Keratinocyte (primary cell): ENCODE results near the gene EYS.

Experiments used
- CTCF ChIP-seq, 3 experiments: IDR thresholded peaks in 1 of 3; conservative IDR thresholded peaks in 1 of 3; optimal IDR thresholded peaks in 1 of 3; 2 replicates in 2 of 3; 3 replicates in 1 of 3; pipeline versions ENCODE3 to v1.5.1; 2011; ENCODE audit warnings: low read length in 3 of 3, mild to moderate bottlenecking in 3 of 3, moderate library complexity in 2 of 3, control low read depth in 1 of 3, inconsistent platforms in 1 of 3; ENCODE audit not compliant: insufficient read depth in 2 of 3; ENCODE audit errors: extremely low read depth in 1 of 3
- EZH2 ChIP-seq: IDR thresholded peaks from one replicate; pipeline ENCODE4 v1.6.1; 2012; ENCODE audit warnings: inconsistent platforms, mild to moderate bottlenecking, low read length, moderate library complexity

- TF ChIP-seq CTCF (optimal IDR thresholded peaks at IDR 0.05 in 1 of 3, IDR thresholded peaks at IDR 0.05 in 1 of 3, conservative IDR thresholded peaks at IDR 0.05 in 1 of 3; ENCODE audit: extremely low read depth in 1 of 3, insufficient read depth in 2 of 3, low read length in 3 of 3) (no peak), EZH2 (no peak)
Observed at GRCh38 chr6:63708631-63709030, 1998.4 kb downstream of the EYS start.
